Fibroblast of lung (primary cell): ENCODE measurements around the gene LENG9.

Experiments used
- EZH2 ChIP-seq: IDR thresholded peaks from 2 replicates; pipeline ENCODE4 v1.5.1; 2012; ENCODE audit warnings: low read length, control low read depth, mild to moderate bottlenecking; ENCODE audit errors: missing control alignments
- TF ChIP-seq, protein P1 (sequence below), 2 donors: IDR thresholded peaks in 1 of 2; conservative IDR thresholded peaks in 1 of 2; 1 replicate in 1 of 2; 2 replicates in 1 of 2; pipeline ENCODE4 v1.5.1; 2011 to 2012; ENCODE audit warnings: low read length in 2 of 2, control low read depth in 1 of 2, inconsistent platforms in 1 of 2, low read depth in 1 of 2, mild to moderate bottlenecking in 1 of 2

GRCh38 chr19:54433697-54434096 is 29.9 kb downstream of the LENG9 start:
- TF ChIP-seq, protein P1, sequence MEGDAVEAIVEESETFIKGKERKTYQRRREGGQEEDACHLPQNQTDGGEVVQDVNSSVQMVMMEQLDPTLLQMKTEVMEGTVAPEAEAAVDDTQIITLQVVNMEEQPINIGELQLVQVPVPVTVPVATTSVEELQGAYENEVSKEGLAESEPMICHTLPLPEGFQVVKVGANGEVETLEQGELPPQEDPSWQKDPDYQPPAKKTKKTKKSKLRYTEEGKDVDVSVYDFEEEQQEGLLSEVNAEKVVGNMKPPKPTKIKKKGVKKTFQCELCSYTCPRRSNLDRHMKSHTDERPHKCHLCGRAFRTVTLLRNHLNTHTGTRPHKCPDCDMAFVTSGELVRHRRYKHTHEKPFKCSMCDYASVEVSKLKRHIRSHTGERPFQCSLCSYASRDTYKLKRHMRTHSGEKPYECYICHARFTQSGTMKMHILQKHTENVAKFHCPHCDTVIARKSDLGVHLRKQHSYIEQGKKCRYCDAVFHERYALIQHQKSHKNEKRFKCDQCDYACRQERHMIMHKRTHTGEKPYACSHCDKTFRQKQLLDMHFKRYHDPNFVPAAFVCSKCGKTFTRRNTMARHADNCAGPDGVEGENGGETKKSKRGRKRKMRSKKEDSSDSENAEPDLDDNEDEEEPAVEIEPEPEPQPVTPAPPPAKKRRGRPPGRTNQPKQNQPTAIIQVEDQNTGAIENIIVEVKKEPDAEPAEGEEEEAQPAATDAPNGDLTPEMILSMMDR (conservative IDR thresholded peaks at IDR 0.05 in 1 of 2, IDR thresholded peaks at IDR 0.05 in 1 of 2; ENCODE audit: low read depth in 1 of 2, low read length in 2 of 2), result no peak
- no peak for TF ChIP-seq EZH2
